GM21619 (cell line): ENCODE data around the gene CHRNG.

Experiments
- ATAC-seq: cut with Tn5 transposase; IDR thresholded peaks from one replicate; pipeline ENCODE4 v1.9.1; 2021; ENCODE audit not compliant: unreplicated experiment

CHRNG gene

GRCh38 chr2:232574674-232575403 lies 35.3 kb downstream of the CHRNG start:
- no peak for ATAC-seq

- no peak for ATAC-seq
Measured at GRCh38 chr2:232575404-232575746, 35.9 kb downstream of the CHRNG start.

GRCh38 chr2:232576995-232577394 lies 37.5 kb downstream of the CHRNG start:
- no peak for ATAC-seq

GRCh38 chr2:232577841-232578240 lies 38.3 kb downstream of the CHRNG start:
- ATAC-seq = no peak

- no peak for ATAC-seq
Measured at GRCh38 chr2:232578626-232579025, 39.1 kb downstream of the CHRNG start.

- no peak for ATAC-seq
Measured at GRCh38 chr2:232580648-232580981, 41.1 kb downstream of the CHRNG start.

GRCh38 chr2:232581725-232582124 lies 42.2 kb downstream of the CHRNG start:
- peak; percentile 56 for ATAC-seq

GRCh38 chr2:232584238-232584637 lies 44.7 kb downstream of the CHRNG start:
- ATAC-seq = no peak

GRCh38 chr2:232586943-232587505 lies 47.5 kb downstream of the CHRNG start:
- ATAC-seq = no peak

- ATAC-seq = no peak
Measured at GRCh38 chr2:232587512-232587911, 48.0 kb downstream of the CHRNG start.

GRCh38 chr2:232588031-232588430 lies 48.5 kb downstream of the CHRNG start:
- ATAC-seq = no peak

GRCh38 chr2:232588680-232589585 lies 49.4 kb downstream of the CHRNG start:
- ATAC-seq = no peak

- no peak for ATAC-seq
Measured at GRCh38 chr2:232592772-232593395, 53.4 kb downstream of the CHRNG start.

- no peak for ATAC-seq
Measured at GRCh38 chr2:232593982-232594381, 54.5 kb downstream of the CHRNG start.
